Measurements from ENCODE around the gene COG7. TPM values are rescaled to one million over a fixed set of nuclear protein-coding genes. Genes with fewer than 3 reads are reported as not detected.

Gene COG7
- total RNA-seq, 4 donors from 2014 or later, result 10.6 to 13.9 (median 13.3) TPM

- no peak for TF ChIP-seq CTCF (IDR thresholded peaks at IDR 0.05; ENCODE audit: low read depth)
These were observed 53.8 kb downstream of the COG7 start for GRCh38 chr16:23398987-23399805.

- TF ChIP-seq CTCF (IDR thresholded peaks at IDR 0.05; ENCODE audit: low read depth), result no peak
These were observed 55.5 kb downstream of the COG7 start for GRCh38 chr16:23397464-23397863.

DNA sequence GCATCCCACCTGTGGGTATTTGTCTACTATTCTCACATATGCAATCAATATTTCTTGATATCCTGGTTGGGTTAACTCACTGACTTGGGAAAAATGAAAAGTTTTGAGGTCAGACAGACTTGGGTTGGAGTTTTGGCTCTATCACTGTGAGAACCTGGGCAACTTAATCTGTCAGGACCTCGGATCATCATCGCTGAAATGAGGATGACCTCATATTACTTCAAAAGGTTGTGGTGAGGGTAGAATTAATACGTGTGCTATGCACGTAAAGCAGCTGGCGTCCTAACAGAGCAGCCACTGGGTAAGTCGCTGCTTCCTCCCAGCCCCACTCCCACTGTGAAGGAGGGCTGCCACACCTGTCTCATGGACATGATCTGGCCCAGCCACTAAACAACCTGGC is 57.3 kb downstream of the COG7 start:
- no peak for TF ChIP-seq CTCF (IDR thresholded peaks at IDR 0.05; ENCODE audit: low read depth)

DNA sequence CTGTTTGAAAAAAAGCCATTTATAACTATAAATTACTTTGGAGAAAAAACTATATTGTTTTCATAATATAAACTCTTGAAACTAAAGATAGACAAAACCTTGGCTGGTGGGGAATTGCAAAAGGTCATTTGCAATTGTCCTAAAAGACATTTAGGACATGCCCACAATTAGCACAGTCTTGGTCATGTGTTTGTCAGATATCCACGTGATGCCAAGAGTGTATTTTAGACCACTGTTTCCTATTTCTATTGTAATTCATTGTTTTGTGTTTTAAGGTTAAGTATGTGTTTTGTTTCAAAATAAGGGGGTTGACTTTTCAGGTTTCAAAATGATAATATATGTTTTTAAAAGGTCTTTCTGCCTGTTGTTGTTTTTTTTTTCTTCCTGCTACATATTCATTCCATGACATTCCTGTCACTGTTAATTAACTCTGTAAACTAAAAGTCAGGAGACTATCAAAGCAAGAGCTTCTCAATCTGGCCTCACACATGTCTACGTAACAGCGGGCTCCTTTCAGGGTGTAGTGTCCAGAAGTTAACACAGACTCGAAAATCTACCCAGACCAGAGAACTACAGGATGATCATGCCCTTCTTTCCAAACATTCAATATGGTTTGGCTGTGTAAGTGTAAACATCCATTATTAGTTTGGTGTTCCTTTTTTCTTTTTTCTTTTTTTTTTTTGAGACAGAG is 58.7 kb downstream of the COG7 start:
- TF ChIP-seq CTCF (IDR thresholded peaks at IDR 0.05; ENCODE audit: low read depth), result no peak

DNA sequence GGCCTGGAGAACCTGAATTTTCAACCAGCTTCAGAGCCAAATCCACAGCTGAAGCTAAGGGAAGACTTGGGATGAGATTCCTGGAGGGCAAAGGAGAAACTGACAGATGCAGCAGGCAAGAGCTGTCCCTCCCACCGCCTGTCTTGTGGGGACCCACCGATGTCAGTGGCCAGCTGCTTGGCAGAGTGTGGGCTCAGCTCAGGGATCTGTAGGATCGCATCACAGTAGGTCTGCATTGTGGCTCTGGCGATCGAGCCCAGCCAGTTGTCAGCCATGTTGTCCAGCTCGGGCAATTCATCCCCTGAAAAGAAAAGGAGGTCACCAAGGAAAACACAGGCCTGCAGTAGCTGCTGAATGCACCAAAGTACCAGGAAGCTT is 60.8 kb downstream of the COG7 start:
- TF ChIP-seq CTCF (IDR thresholded peaks at IDR 0.05; ENCODE audit: low read depth), result no peak

GRCh38 chr16:23391381-23392222 is 61.4 kb downstream of the COG7 start:
- no peak for TF ChIP-seq CTCF (IDR thresholded peaks at IDR 0.05; ENCODE audit: low read depth)

DNA sequence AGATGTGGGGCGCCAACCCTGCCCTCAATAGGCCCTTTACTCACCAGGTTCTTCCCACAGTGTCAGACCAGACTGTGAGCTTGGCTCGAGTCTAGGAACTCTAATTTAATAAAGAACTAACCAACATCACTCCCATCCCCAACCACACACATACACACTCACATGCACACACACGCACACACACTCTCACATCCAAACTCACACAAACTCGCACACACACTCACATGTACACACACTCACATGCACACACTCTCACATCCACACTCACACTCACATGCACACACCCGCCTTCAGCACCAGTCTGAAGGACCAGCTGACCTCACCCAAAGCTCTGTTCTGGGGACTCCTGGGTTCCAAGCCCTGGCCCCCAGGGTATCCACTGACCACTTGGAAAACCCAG is 63.8 kb downstream of the COG7 start:
- TF ChIP-seq CTCF (IDR thresholded peaks at IDR 0.05; ENCODE audit: low read depth), result no peak

Data from subcutaneous adipose tissue (tissue), 4 donors.